Common myeloid progenitor, CD34-positive (primary cell): Measurements from ENCODE around the gene SHF.

Experiments used
- CTCF ChIA-PET: fragments of 350-600 bp; sonication (Branson Sonifier 250); formaldehyde crosslinking; loops from one replicate; lab custom pipeline; 2021; ENCODE audit warnings: antibody characterized with exemption; lab: Charles Lee
- POLR2A ChIA-PET: fragments of 350-600 bp; sonication (Branson Sonifier 250); formaldehyde crosslinking; loops from one replicate; lab custom pipeline; 2021; ENCODE audit warnings: antibody characterized with exemption; lab: Charles Lee
- DNase-seq, 3 donors: peaks; one replicate each; pipeline versions ENCODE4 v3.0.0 to v3.0.0-alpha.2; 2013
- H3K27ac ChIP-seq, 2 experiments: 1 replicate in 1 of 2; 2 replicates in 1 of 2; pipeline ENCODE4 v1.7.0; 2013; ENCODE audit warnings: inconsistent platforms in 2 of 2, low read length in 2 of 2, mild to moderate bottlenecking in 2 of 2, low read depth in 1 of 2, moderate library complexity in 1 of 2; ENCODE audit not compliant: severe bottlenecking in 2 of 2, insufficient read depth in 1 of 2, poor library complexity in 1 of 2
- H3K27me3 ChIP-seq, 5 experiments: replicated peaks in 2 of 5; 1 replicate in 3 of 5; 2 replicates in 2 of 5; pipeline versions ENCODE4 v1.6.1 to v1.7.0; 2013; ENCODE audit warnings: low read length in 4 of 5, mild to moderate bottlenecking in 2 of 5, moderate library complexity in 2 of 5, inconsistent platforms in 1 of 5; ENCODE audit not compliant: insufficient read depth in 5 of 5, control insufficient read depth in 4 of 5
- H3K36me3 ChIP-seq, 4 experiments: 1 replicate in 2 of 4; 2 replicates in 2 of 4; pipeline versions ENCODE4 v1.6.1 to v1.7.0; 2013; ENCODE audit warnings: low read length in 3 of 4, control low read depth in 1 of 4, mild to moderate bottlenecking in 1 of 4; ENCODE audit not compliant: control insufficient read depth in 4 of 4, insufficient read depth in 4 of 4
- H3K4me1 ChIP-seq, 4 experiments: 1 replicate in 3 of 4; 2 replicates in 1 of 4; pipeline versions ENCODE4 v1.6.1 to v1.7.1; 2013; ENCODE audit warnings: low read length in 3 of 4, mild to moderate bottlenecking in 3 of 4, control low read depth in 1 of 4, inconsistent platforms in 1 of 4, moderate library complexity in 1 of 4; ENCODE audit not compliant: control insufficient read depth in 4 of 4, insufficient read depth in 4 of 4; ENCODE audit errors: control extremely low read depth in 1 of 4
- H3K4me3 ChIP-seq, 7 experiments: 1 replicate in 4 of 7; 2 replicates in 3 of 7; pipeline versions ENCODE4 v1.5.1 to v1.7.0; 2013; ENCODE audit warnings: mild to moderate bottlenecking in 7 of 7, low read length in 6 of 7, moderate library complexity in 6 of 7, inconsistent platforms in 2 of 7, low read depth in 2 of 7, control low read depth in 1 of 7; ENCODE audit not compliant: insufficient read depth in 4 of 7, control insufficient read depth in 1 of 7; ENCODE audit errors: extremely low read depth in 1 of 7
- H3K9me3 ChIP-seq, 5 experiments: 1 replicate in 4 of 5; 2 replicates in 1 of 5; pipeline versions ENCODE4 v1.6.1 to v1.7.1; 2013; ENCODE audit warnings: low read length in 4 of 5, mild to moderate bottlenecking in 2 of 5, inconsistent platforms in 1 of 5, low read depth in 1 of 5, moderate library complexity in 1 of 5; ENCODE audit not compliant: control insufficient read depth in 4 of 5, insufficient read depth in 2 of 5; ENCODE audit errors: control extremely low read depth in 1 of 5
- whole genome bisulfite sequencing: methylation state at CpG from one replicate; pipeline ENCODE4 v1.1.5; 2013; ENCODE audit not compliant: insufficient coverage; 5-methylcytosine and 5-hydroxymethylcytosine counted together

SHF gene

DNA sequence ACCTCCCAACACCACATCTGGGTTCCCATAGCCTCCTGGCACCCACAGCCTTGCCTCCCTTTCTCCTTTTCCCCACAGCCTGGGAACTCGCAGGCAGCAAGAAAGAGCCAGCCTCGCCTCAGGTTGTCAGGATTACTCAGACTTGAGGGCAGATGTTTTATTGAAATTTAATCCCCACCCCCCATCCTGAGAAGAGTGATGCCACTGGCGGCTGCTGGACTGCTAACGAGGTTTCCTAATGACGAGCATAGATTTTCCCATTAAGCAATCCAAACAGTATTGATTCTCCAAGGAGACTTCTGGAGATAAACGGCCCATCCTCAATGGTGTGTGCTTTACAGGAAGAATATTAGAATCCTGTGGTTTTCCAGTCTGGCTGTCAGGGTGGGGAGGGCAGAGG, 13.7 kb downstream of the SHF start:
- no CpG with 5 or more reads among the region's 6 CpGs for WGBS
- Histone ChIP-seq H3K36me3 (peaks cover 0 to 57% (median 31%) of the 10 kb centered on the region in 4 experiments), H3K4me1 (peaks cover 0 to 15% (median 11%) of the 10 kb centered on the region in 4 experiments), H3K27me3 (no peaks in the 10 kb centered on the region), H3K4me3 (no peak overlapping the region), H3K27ac (no peak overlapping the region), H3K9me3 (no peaks in the 10 kb centered on the region)
- CTCF ChIA-PET, result no interaction called here
- POLR2A ChIA-PET, result no interaction called here
- DNase-seq, result no peak

DNA sequence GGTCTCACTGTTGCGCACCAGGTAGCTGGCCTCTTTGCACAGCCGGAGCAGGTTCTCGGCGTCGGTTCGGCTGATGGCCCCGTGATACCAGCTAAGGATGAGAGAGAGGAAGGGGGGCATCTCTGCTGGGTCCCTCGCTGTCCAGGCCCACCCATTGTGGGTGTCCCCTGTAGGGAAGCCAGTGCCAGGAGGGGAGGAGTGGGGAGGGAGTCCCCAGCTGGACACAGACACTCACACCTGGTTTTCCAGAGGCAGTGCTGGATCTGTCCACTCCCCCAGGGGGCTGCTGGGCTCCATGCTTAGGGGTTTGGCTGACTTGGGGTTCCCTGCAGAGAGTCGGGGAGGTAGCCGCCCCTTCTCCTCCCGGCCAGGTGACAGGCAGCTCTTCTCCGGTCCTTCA, 15.9 kb downstream of the SHF start:
- ChIA-PET POLR2A (no interaction called here), CTCF (interaction anchor here (0.9 to 6.0 kb wide), 5 partner anchors 9 to 33 kb away, joined by 3 to 118 read pairs (median 4); no protein-coding TSS in a partner anchor)
- Histone ChIP-seq H3K36me3 (peaks cover 0 to 50% (median 29%) of the 10 kb centered on the region in 4 experiments), H3K27ac (no peak overlapping the region), H3K4me3 (no peak overlapping the region), H3K27me3 (no peaks in the 10 kb centered on the region), H3K9me3 (no peaks in the 10 kb centered on the region), H3K4me1 (peaks cover 0 to 31% (median 15%) of the 10 kb centered on the region in 4 experiments)
- DNase-seq, result no peak
- 97% methylated on average over 10 of the region's 12 CpGs for WGBS

DNA sequence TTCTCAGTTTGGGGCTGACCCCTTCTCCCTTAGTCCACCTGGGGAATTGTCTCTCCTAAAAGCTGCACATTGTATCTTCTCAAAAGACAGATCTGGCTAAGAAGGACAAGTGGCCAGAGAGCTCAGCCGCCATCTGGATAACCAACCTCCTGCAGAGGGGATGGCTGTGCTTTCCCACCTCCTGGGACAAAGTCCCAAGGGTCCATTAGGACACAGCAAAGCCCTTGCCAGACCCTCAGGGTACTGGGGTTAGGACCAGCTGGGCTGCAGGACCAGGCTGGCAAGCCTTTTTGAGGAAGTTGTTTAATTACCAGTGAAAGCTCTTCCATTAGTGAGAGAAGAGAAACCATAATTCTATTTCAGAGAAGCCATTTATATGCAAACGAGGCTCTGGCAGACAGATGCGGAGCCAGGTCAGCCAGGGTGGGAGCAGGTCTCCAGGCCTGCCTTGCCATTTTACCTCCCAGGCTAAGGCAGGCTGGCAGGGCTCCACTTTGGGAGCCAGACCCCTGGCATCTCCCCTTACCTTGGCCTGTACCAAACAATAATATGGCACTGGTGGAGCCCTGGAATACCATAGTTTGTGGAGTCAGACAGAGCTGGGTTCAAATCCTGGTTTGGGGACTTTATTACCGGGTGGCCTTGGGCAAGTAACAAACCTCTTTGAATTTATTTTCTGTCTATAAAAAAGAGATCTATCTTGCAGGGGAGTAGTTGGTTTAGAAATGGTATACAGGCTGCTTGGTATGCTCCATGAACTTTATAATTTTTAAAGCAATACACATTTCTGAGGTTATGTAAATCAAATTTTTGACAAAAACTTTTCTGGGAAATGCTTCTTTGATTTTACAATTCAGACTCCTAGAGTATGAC, 17.9 kb downstream of the SHF start:
- CTCF ChIA-PET, result interaction anchor here (0.9 to 11.9 kb wide), 4 partner anchors 12 to 33 kb away, joined by 3 to 179 read pairs (median 61); no protein-coding TSS in a partner anchor
- WGBS, result 55% methylated on average over 3 of the region's 4 CpGs
- H3K36me3 ChIP-seq, result peaks cover 0 to 32% (median 21%) of the 10 kb centered on the region in 4 experiments
- no peak overlapping the region for H3K27ac ChIP-seq
- no peak overlapping the region for H3K4me3 ChIP-seq
- H3K4me1 ChIP-seq, result peaks cover 0 to 49% (median 33%) of the 10 kb centered on the region in 4 experiments
- POLR2A ChIA-PET, result interaction anchor here (0.6 to 2.0 kb wide), 3 partner anchors 11 to 353 kb away, joined by 4 to 7 read pairs (median 6); partner anchors contain the start of gene SHF
- H3K27me3 ChIP-seq, result no peaks in the 10 kb centered on the region
- DNase-seq, result peak in 2 of 3 donors; percentile 30 to 32
- no peaks in the 10 kb centered on the region for H3K9me3 ChIP-seq

DNA sequence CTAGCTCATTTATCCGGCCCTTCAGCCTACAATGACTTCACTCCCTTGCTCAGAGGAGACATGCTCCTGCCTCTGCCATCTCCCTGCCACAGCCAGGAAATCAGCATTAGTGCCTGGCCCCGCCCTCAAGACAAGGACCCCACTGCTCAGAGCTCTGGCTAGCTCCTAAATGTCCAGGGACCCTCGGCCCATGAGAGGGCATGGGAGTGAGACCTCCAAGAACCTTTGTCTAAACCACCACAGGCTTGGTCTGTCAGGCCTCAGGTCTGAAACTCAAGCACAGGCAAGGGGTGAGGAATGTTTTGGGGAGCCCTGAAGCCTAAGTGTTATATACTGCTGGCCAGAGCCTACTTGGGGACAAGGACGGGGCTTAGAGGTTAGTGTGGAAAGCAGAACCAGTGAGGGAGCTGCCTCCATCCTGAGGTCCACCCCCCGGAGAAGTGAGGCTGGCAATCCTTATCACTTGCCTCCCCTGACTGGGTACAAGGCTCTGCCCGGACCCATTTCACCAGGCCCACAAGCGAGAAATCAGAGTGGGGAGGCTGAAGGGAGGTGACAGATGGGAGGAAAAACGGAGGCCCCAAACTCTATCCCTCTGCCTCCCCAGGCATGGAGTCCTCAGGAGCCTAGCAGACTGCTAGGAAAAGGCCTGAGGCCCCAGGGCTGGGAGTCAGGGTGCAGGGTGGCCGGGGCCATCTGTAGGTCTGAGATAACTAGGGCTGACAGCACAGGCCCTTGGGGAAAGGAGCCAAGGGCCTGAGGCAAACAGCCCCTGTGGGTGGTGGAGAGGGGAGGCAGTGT, 18.8 kb downstream of the SHF start:
- H3K36me3 ChIP-seq, result peaks cover 0 to 24% (median 18%) of the 10 kb centered on the region in 4 experiments

DNA sequence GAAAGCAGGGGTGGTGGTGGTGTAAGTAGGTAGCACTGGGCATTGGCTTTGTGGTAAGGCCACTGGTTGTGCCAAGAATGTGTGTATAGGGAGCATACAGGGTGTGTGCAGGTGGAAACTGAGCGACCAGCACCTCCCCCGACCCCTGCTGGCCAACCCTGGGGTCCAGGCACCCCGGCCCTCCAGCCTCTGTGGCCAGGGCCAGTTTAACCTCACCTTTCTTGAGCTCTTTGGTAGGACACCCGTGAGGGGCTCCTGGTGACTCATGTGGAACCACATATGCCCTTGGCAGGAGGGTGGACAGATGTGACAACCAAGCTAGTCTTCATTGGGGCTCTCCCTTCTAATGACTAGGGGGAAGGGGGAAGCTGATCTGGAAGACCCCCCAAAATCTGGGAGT, 19.5 kb downstream of the SHF start:
- CTCF ChIA-PET, result interaction anchor here (0.9 to 11.9 kb wide), 10 partner anchors 13 to 263 kb away, joined by 3 to 179 read pairs (median 4); partner anchors contain the start of gene SHF
- H3K4me1 ChIP-seq, result peaks cover 0 to 49% (median 34%) of the 10 kb centered on the region in 4 experiments
- DNase-seq, result no peak
- H3K9me3 ChIP-seq, result no peaks in the 10 kb centered on the region
- peak overlapping the region in 1 of 2 experiments; percentile 41 for H3K27ac ChIP-seq
- no peak overlapping the region for H3K4me3 ChIP-seq
- peaks cover 0 to 18% (median 14%) of the 10 kb centered on the region in 4 experiments for H3K36me3 ChIP-seq
- no peaks in the 10 kb centered on the region for H3K27me3 ChIP-seq
- WGBS, result 96% methylated on average over 4 of the region's 4 CpGs
- POLR2A ChIA-PET, result interaction anchor here (0.7 to 4.6 kb wide), 4 partner anchors 9 to 25 kb away, joined by 4 to 27 read pairs (median 4); partner anchors contain the start of gene SHF

More for the DNA sequence above, 18.8 kb downstream of the SHF start:
- Histone ChIP-seq H3K9me3 (no peaks in the 10 kb centered on the region), H3K4me3 (no peak overlapping the region), H3K27ac (peak overlapping the region in 1 of 2 experiments; percentile 41), H3K4me1 (peaks cover 0 to 49% (median 34%) of the 10 kb centered on the region in 4 experiments), H3K27me3 (no peaks in the 10 kb centered on the region)
- 85% methylated on average over 8 of the region's 9 CpGs for WGBS
- ChIA-PET POLR2A (interaction anchor here (1.2 to 4.6 kb wide), 3 partner anchors 12 to 19 kb away, joined by 6 to 27 read pairs (median 7); partner anchors contain the start of gene SHF), CTCF (interaction anchor here (0.9 to 11.9 kb wide), 9 partner anchors 13 to 108 kb away, joined by 3 to 179 read pairs (median 4); partner anchors contain the start of gene SHF)
- DNase-seq, result no peak

DNA sequence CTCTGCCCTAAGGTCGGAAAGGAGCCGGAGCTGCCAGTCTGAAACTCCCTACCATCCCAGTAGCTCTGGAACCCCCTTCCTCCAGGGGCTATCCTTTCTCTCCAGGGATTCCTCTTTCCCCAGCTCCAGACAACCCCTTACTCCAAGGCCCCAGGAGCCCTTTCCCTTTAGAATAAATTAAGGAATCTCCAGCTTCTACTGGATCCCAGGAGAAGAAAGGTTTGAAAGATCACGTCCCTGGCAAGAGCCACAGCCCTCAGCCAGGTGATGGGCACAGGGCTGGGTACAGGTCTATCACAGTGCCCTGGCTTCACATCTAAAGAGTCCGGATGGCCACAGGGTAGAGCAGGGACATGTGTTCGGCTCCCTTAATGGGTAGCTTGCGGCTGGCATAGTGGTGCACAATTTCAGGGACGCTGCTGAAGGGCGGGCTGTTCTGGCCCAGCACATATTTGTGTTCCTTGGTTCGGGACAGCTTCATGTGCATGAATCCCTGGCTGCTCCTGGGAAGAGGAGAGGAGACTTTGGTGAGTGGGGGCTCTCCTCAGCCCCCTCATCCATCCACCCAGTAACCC, 20.0 kb downstream of the SHF start:
- no peaks in the 10 kb centered on the region for H3K9me3 ChIP-seq
- peak overlapping the region; percentile 88 to 91 for H3K27ac ChIP-seq

More for the DNA sequence above, 20.0 kb downstream of the SHF start:
- no peak for DNase-seq
- H3K36me3 ChIP-seq, result peaks cover 0 to 18% (median 12%) of the 10 kb centered on the region in 4 experiments
- ChIA-PET POLR2A (interaction anchor here (0.7 to 4.6 kb wide), 5 partner anchors 9 to 419 kb away, joined by 3 to 27 read pairs (median 4); partner anchors contain the start of genes BLOC1S6 and SHF), CTCF (interaction anchor here (0.8 to 11.9 kb wide), 12 partner anchors 14 to 263 kb away, joined by 3 to 179 read pairs (median 4); partner anchors contain the start of gene SHF)
- WGBS, result 87% methylated on average over 6 of the region's 9 CpGs
- H3K27me3 ChIP-seq, result no peaks in the 10 kb centered on the region
- H3K4me1 ChIP-seq, result peaks cover 0 to 49% (median 37%) of the 10 kb centered on the region in 4 experiments
- peak overlapping the region in 4 of 7 experiments; percentile 58 to 77 (median 74) for H3K4me3 ChIP-seq
